ENCODE measurements around the gene TBC1D14.
A peak's percentile ranks its signal among the peaks of the same experiment; 100 is the strongest.
"Not testable (repeated sequence)": the region's sequence is repeated elsewhere in the genome, so short reads cannot be mapped to it uniquely, and the experiment has no call there.

Gene TBC1D14

GRCh38 chr4:6909113-6909969 lies at the start of gene TBC1D14:
Gene TBC1D14 (plus strand): TSS chr4:6909826. CDS start chr4:6923390, 13,564 bp downstream.
- peak; percentile 86 for DNase-seq

GRCh38 chr4:6868386-6868785 lies 41.2 kb upstream of the TBC1D14 start:
- DNase-seq, result no peak

- no peak for DNase-seq
Observed at GRCh38 chr4:6869944-6870343, 39.7 kb upstream of the TBC1D14 start.

GRCh38 chr4:6873291-6873690 lies 36.3 kb upstream of the TBC1D14 start:
- no peak for DNase-seq

- peak; percentile 43 for DNase-seq
Observed at GRCh38 chr4:6873792-6874461, 35.7 kb upstream of the TBC1D14 start.

- no peak for DNase-seq
Observed at GRCh38 chr4:6874981-6875380, 34.6 kb upstream of the TBC1D14 start.

- DNase-seq, result no peak
Observed at GRCh38 chr4:6875431-6875831, 34.2 kb upstream of the TBC1D14 start.

- no peak for DNase-seq
Observed at GRCh38 chr4:6876440-6876839, 33.2 kb upstream of the TBC1D14 start.

GRCh38 chr4:6877067-6877466 lies 32.6 kb upstream of the TBC1D14 start:
- no peak for DNase-seq

- no peak for DNase-seq
Observed at GRCh38 chr4:6878451-6879059, 31.1 kb upstream of the TBC1D14 start.

- no peak for DNase-seq
Observed at GRCh38 chr4:6880691-6881090, 28.9 kb upstream of the TBC1D14 start.

- no peak for DNase-seq
Observed at GRCh38 chr4:6881908-6882307, 27.7 kb upstream of the TBC1D14 start.

GRCh38 chr4:6884341-6884870 lies 25.2 kb upstream of the TBC1D14 start:
- DNase-seq, result no peak

GRCh38 chr4:6885953-6886557 lies 23.6 kb upstream of the TBC1D14 start:
- peak; percentile 46 for DNase-seq

- no peak for DNase-seq
Observed at GRCh38 chr4:6886886-6887285, 22.7 kb upstream of the TBC1D14 start.

GRCh38 chr4:6887591-6888371 lies 21.8 kb upstream of the TBC1D14 start:
- no peak for DNase-seq

GRCh38 chr4:6888506-6889071 lies 21.0 kb upstream of the TBC1D14 start:
- no peak for DNase-seq

- DNase-seq, result no peak
Observed at GRCh38 chr4:6889101-6889735, 20.4 kb upstream of the TBC1D14 start.

- no peak for DNase-seq
Observed at GRCh38 chr4:6889736-6890324, 19.8 kb upstream of the TBC1D14 start.

GRCh38 chr4:6890358-6890757 lies 19.3 kb upstream of the TBC1D14 start:
- no peak for DNase-seq

- not testable (repeated sequence) for DNase-seq
Observed at GRCh38 chr4:6890971-6891370, 18.7 kb upstream of the TBC1D14 start.
